GM19328 (cell line): Measurements from ENCODE around the gene HEATR9.

Experiments used
- ATAC-seq: cut with Tn5 transposase; IDR thresholded peaks from one replicate; pipeline ENCODE4 v1.9.1; 2021; ENCODE audit warnings: mild to moderate bottlenecking, moderate library complexity; ENCODE audit not compliant: unreplicated experiment

Gene HEATR9

GRCh38 chr17:35812456-35812855 lies 56.2 kb downstream of the HEATR9 start:
- no peak for ATAC-seq

GRCh38 chr17:35811759-35812158 lies 56.9 kb downstream of the HEATR9 start:
- no peak for ATAC-seq

GRCh38 chr17:35809855-35810461 lies 58.7 kb downstream of the HEATR9 start:
- ATAC-seq, result no peak

GRCh38 chr17:35808962-35809854 lies 59.5 kb downstream of the HEATR9 start, which contains the start of gene TAF15:
TAF15 (plus strand) TSS chr17:35809484; CDS start chr17:35809570, 86 bp downstream.
- ATAC-seq, result peak; percentile 85

- no peak for ATAC-seq
These were observed 60.3 kb downstream of the HEATR9 start for GRCh38 chr17:35808240-35808961.

- ATAC-seq, result no peak
These were observed 61.1 kb downstream of the HEATR9 start for GRCh38 chr17:35807371-35808144.
